Activated naive CD8-positive, alpha-beta T cell treated with anti-CD3 and anti-CD28 coated beads, Interleukin-2, amount 10 ng/mL, durations not matched to agents 7 days and 5 days (primary cell): ENCODE results near the gene MRPL4. TPM values are rescaled to one million over a fixed set of nuclear protein-coding genes. Genes with fewer than 3 reads are reported as not detected.
A peak's percentile ranks its signal among the peaks of the same experiment; 100 is the strongest.

Experiments used
- ATAC-seq: fragments of 150-1000 bp; cut with Tn5 transposase; one replicate; pipeline ENCODE4 v1.10.0; 2021; ENCODE audit warnings: low read depth, moderate library complexity
- POLR2A ChIA-PET: fragments of 350-600 bp; sonication (Branson Sonifier 250); formaldehyde crosslinking; loops from one replicate; lab custom pipeline; 2021; ENCODE audit warnings: antibody characterized with exemption; lab: Charles Lee
- DNase-seq: peaks from one replicate; pipeline ENCODE4 v3.0.0; 2021
- H3K27ac Mint-ChIP-seq: one replicate; pipeline ENCODE4 v1.8.0; 2022; ENCODE audit warnings: mild to moderate bottlenecking, mixed read lengths
- H3K27me3 Mint-ChIP-seq: one replicate; pipeline ENCODE4 v1.8.0; 2022; ENCODE audit warnings: mild to moderate bottlenecking, moderate library complexity, mixed read lengths
- H3K36me3 Mint-ChIP-seq: one replicate; pipeline ENCODE4 v1.8.0; 2021; ENCODE audit warnings: mild to moderate bottlenecking, mixed read lengths
- H3K4me1 Mint-ChIP-seq: one replicate; pipeline ENCODE4 v1.8.0; 2021; ENCODE audit warnings: mixed read lengths
- H3K4me3 Mint-ChIP-seq: one replicate; pipeline ENCODE4 v1.8.0; 2022; ENCODE audit warnings: mild to moderate bottlenecking, moderate library complexity, mixed read lengths
- H3K9me3 Mint-ChIP-seq: one replicate; pipeline ENCODE4 v1.8.0; 2021; ENCODE audit warnings: mixed read lengths
- total RNA-seq, 2 experiments: library from RNA; stranded (reverse); gene quantifications; one replicate each; pipeline ENCODE4 v1.2.3, GENCODE V29; 2021

The MRPL4 gene
- 10 to 100 TPM; 55.8 to 59.9 TPM for total RNA-seq

DNA sequence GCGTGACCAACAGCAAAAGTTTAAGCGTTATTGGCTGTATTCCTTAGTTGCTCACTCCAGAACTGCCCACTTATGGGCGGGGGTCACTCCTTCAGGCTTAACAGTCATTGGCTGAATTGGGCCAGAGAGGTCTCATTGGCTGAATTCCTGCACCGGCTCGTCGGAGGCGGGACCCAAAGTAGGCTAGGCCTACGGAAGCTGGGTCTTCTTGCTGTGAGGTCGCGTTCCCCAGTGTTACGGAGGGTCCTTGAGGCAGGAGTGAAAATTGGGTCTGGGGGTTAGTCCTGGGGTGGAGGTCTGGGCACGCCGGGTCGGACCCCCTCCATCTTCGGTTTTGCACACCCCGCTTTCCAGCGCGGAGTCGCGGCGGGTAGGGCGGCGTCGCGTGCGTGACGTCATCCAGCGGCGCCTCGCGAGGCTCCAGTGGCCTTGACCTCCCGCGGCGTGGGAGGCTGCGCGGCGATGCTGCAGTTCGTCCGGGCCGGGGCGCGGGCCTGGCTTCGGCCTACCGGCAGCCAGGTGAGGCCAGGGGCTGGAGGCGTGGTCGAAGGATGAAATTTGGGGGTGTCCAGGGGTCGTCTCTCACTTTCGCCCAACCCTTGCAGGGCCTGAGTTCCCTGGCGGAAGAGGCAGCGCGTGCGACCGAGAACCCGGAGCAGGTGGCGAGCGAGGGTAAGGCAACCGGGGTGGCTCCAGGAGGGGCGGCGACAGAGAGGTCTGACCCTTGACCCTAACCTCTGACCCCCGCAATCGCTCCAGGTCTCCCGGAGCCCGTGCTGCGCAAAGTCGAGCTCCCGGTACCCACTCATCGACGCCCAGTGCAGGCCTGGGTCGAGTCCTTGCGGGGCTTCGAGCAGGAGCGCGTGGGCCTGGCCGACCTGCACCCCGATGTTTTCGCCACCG, at the start of gene MRPL4:
Gene MRPL4, plus strand, starts transcription at position 423 of the 903 bp plus-strand sequence. Its CDS starts 40 bp downstream, at position 463.
- peak within 1 kb of the TSS; percentile 96 for H3K27ac Mint-ChIP-seq
- peak within 1 kb of the TSS; percentile 94 for H3K4me3 Mint-ChIP-seq
- H3K9me3 Mint-ChIP-seq, result no peaks in the 10 kb centered on the region
- DNase-seq, result peak; percentile 94
- peaks cover 16% of the 10 kb centered on the region for H3K36me3 Mint-ChIP-seq
- POLR2A ChIA-PET, result interaction anchor here (0.6 to 3.2 kb wide), 7 partner anchors 13 to 194 kb away, joined by 3 to 11 read pairs (median 4); partner anchors contain the start of genes DNMT1, ICAM1 and TYK2
- no peaks in the 10 kb centered on the region for H3K27me3 Mint-ChIP-seq
- ATAC-seq, result peak; percentile 99
- H3K4me1 Mint-ChIP-seq, result peaks cover 24% of the 10 kb centered on the region

DNA sequence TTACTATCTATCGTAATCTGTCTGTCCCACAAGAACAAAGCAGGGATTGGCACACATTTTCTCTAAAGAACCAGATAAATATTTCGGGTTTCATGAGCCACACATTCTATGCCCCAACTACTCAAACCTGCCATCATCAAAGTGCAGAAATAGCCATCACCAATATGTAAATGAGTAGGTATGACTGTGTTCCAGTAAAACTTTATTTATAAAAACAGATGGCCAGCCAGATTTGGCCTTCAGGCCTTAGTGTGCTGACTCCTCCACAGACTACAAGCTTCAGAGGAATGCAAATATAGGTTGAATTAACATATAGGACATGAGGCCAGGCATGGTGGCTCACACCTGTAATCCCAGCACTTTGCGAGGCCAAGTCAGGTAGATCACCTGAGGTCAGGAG, 48.3 kb upstream of the MRPL4 start:
- H3K36me3 Mint-ChIP-seq, result peaks cover 2% of the 10 kb centered on the region
- DNase-seq, result no peak
- no peak overlapping the region for H3K4me3 Mint-ChIP-seq
- no peaks in the 10 kb centered on the region for H3K27me3 Mint-ChIP-seq
- POLR2A ChIA-PET, result no interaction called here
- no peak overlapping the region for H3K27ac Mint-ChIP-seq
- ATAC-seq, result no peak
- H3K9me3 Mint-ChIP-seq, result peaks cover 5% of the 10 kb centered on the region
- H3K4me1 Mint-ChIP-seq, result peaks cover 13% of the 10 kb centered on the region

DNA sequence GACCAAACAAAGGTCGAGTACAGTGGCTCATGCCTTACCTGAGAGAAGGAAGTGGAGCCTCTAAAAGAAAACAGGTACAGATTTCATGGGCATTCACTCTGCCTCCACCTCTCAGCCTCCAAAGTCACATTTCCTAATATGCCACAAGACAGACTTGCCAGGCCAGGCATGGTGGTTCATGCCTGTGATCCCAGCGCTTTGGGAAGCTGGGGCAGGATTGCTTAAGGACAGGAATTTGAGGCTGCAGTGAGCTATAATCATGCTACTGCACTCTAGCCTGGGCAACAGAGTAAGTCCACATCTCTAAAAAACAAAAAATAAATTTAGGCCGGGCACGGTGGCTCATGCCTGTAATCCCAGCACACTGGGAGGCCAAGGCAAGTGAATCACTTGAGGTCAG, 46.4 kb upstream of the MRPL4 start:
- Mint-ChIP-seq H3K4me3 (no peak overlapping the region), H3K36me3 (peaks cover 2% of the 10 kb centered on the region), H3K4me1 (peaks cover 5% of the 10 kb centered on the region), H3K27me3 (no peaks in the 10 kb centered on the region), H3K27ac (no peak overlapping the region), H3K9me3 (peaks cover 5% of the 10 kb centered on the region)
- POLR2A ChIA-PET, result interaction anchor here (0.6 to 1.2 kb wide), 2 partner anchors 31 to 109 kb away, joined by 3 to 4 read pairs; no protein-coding TSS in a partner anchor
- ATAC-seq (no peak), DNase-seq (no peak)

DNA sequence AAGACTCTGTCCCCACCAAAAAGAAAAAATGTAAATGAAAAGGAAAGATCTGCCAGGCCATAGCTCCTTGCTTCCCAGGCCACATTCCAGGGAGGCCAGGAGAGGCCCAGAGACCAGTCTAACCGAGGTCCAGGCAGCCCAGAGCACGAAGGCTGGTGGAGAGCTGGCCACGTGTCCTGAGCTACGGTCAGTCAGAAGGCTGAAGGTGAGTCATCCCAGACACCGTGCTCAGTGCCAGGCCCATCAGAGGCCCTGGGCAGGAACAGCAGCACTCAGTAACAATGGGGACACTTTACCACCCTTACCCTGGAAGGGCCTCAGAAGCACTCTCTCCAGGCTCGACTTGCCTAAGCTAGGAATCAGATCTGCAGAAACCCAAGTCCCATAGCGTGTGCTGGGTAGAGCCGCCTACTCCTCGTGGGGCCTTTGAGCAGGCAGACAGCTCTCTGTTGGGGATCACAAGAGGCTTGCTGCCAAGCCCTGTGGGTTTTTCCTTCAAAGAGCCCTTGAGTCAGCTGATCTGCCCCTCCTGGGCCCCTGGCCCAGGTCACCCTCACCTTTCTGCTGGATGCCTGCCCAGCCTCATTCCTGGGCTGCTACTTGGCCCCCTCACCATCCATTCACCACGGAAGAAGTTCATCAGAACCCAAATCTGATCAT, 45.7 kb upstream of the MRPL4 start:
- DNase-seq, result no peak
- no peak overlapping the region for H3K4me3 Mint-ChIP-seq
- no peaks in the 10 kb centered on the region for H3K27me3 Mint-ChIP-seq
- H3K9me3 Mint-ChIP-seq, result peaks cover 5% of the 10 kb centered on the region
- H3K36me3 Mint-ChIP-seq, result peaks cover 2% of the 10 kb centered on the region
- peaks cover 5% of the 10 kb centered on the region for H3K4me1 Mint-ChIP-seq
- POLR2A ChIA-PET, result interaction anchor here (0.6 to 1.4 kb wide), 3 partner anchors 29 to 110 kb away, joined by 3 to 4 read pairs (median 4); no protein-coding TSS in a partner anchor
- no peak overlapping the region for H3K27ac Mint-ChIP-seq
- no peak for ATAC-seq

DNA sequence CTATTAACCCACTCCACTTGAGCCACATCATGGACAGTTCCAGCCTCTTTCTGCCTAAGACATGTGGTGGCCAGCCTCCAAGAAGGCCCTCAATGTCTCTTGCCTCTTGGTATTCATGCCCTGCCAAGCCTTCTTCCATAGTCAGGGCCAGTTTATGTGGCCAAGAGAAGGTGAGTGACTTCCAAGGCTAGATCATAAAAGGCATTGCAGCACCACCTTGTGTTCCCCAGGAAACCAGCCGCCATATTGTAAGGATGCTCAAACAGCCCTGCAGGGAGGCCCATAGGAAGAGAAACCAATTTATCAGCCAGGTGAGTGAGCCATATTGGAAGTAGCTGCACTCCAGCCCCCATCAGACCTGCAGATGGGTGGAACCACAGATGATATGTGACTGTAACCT, 45.0 kb upstream of the MRPL4 start:
- Mint-ChIP-seq H3K27me3 (no peaks in the 10 kb centered on the region), H3K27ac (no peak overlapping the region), H3K36me3 (peaks cover 2% of the 10 kb centered on the region), H3K9me3 (peaks cover 5% of the 10 kb centered on the region), H3K4me3 (no peak overlapping the region), H3K4me1 (peaks cover 5% of the 10 kb centered on the region)
- DNase-seq (no peak), ATAC-seq (no peak)
- POLR2A ChIA-PET, result interaction anchor here (1.4 kb wide), 1 partner anchor 28 kb away, joined by 4 read pairs; no protein-coding TSS in a partner anchor

DNA sequence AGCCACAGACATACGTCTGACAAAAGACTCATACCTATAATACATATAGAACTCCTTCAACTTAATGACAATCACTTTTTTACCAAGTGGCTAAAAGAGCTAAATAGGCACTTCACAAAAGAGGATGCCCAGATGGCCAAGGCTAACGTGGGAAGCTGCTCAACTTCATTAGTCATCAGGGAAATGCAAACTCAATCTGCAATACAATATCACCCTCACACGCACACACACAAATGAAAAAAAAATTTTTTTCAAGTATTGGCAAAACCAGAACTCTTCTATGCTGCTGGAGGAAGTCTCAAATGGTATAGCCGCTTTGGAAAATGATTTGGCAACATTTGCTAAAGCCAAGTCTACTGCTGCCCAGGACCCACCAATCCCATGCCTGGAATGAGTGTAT, 42.7 kb upstream of the MRPL4 start:
- Mint-ChIP-seq H3K36me3 (peaks cover 2% of the 10 kb centered on the region), H3K4me3 (no peak overlapping the region), H3K27ac (no peak overlapping the region), H3K4me1 (peaks cover 5% of the 10 kb centered on the region), H3K9me3 (peaks cover 5% of the 10 kb centered on the region), H3K27me3 (no peaks in the 10 kb centered on the region)
- POLR2A ChIA-PET, result interaction anchor here (0.6 kb wide), 1 partner anchor 584 kb away, joined by 4 read pairs; no protein-coding TSS in a partner anchor
- no peak for DNase-seq
- ATAC-seq, result no peak

DNA sequence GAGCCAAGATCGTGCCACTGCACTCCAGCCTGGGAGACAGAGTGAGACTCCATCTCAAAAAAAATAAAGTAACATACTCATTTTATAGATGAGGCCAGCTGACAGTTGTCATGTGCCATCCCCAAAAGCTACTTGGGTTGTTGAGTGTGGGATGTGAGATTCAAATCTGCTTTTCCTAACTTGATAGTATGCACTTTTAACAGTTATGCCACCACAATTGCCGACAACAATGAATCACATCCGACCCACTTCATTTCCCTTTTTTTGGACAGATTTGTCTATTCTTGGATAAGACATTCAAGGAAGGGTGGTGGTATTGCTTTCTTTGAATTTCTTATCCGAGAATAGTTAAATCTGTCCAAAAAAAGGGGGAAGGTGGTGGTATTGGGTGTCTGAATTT, 41.0 kb upstream of the MRPL4 start:
- Mint-ChIP-seq H3K27me3 (no peaks in the 10 kb centered on the region), H3K4me1 (peaks cover 5% of the 10 kb centered on the region), H3K4me3 (no peak overlapping the region), H3K36me3 (peaks cover 2% of the 10 kb centered on the region), H3K27ac (no peak overlapping the region), H3K9me3 (peaks cover 5% of the 10 kb centered on the region)
- POLR2A ChIA-PET, result interaction anchor here (0.6 kb wide), 1 partner anchor 628 kb away, joined by 4 read pairs; no protein-coding TSS in a partner anchor
- no peak for DNase-seq
- ATAC-seq, result no peak

DNA sequence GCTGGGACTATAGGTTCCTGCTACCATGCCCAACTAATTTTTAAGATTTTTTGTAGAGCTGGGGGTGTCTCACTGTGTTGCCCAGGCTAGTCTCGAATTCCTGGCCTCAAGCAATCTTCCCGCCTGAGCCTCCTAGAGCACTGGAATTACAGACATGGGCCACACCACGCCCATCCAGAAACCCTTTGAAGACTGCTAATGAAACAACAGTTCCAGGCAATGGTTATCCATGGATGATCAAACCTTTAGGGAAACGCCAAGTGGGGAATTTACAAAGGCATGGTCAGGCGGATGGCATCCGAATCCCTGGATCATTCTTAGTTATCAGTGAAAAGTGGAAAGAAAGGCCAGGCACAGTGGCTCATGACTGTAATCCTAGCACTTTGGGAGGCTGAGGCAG, 40.3 kb upstream of the MRPL4 start:
- DNase-seq, result no peak
- H3K36me3 Mint-ChIP-seq, result peaks cover 2% of the 10 kb centered on the region
- POLR2A ChIA-PET, result interaction anchor here (0.6 kb wide), 1 partner anchor 120 kb away, joined by 3 read pairs; no protein-coding TSS in a partner anchor
- H3K27ac Mint-ChIP-seq, result no peak overlapping the region
- peaks cover 5% of the 10 kb centered on the region for H3K4me1 Mint-ChIP-seq
- H3K4me3 Mint-ChIP-seq, result no peak overlapping the region
- ATAC-seq, result no peak
- no peaks in the 10 kb centered on the region for H3K27me3 Mint-ChIP-seq
- H3K9me3 Mint-ChIP-seq, result peaks cover 5% of the 10 kb centered on the region

DNA sequence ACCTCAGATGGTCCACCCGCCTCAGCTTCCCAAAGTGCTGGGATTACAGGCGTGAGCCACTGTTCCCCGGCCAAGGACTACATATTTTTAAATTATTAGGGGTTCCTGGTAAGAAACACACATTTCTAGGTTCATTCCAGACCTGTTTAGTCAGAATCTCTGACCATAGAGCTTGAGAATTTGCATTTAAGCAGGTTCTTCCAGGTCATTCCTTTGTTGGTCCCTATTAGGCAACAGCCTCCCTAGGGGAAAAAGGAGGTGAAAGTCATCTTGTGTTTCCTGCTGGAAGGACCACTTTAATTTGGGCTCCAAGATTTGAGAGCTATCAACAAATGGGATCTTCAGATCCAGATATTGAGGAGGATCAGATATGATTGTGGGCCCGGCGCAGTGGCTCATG, 37.2 kb upstream of the MRPL4 start:
- Mint-ChIP-seq H3K9me3 (no peaks in the 10 kb centered on the region), H3K27ac (no peak overlapping the region), H3K27me3 (no peaks in the 10 kb centered on the region), H3K36me3 (no peaks in the 10 kb centered on the region), H3K4me3 (no peak overlapping the region), H3K4me1 (no peaks in the 10 kb centered on the region)
- DNase-seq, result no peak
- POLR2A ChIA-PET, result interaction anchor here (0.7 to 1.2 kb wide), 2 partner anchors 102 to 201 kb away, joined by 3 read pairs; no protein-coding TSS in a partner anchor
- no peak for ATAC-seq

DNA sequence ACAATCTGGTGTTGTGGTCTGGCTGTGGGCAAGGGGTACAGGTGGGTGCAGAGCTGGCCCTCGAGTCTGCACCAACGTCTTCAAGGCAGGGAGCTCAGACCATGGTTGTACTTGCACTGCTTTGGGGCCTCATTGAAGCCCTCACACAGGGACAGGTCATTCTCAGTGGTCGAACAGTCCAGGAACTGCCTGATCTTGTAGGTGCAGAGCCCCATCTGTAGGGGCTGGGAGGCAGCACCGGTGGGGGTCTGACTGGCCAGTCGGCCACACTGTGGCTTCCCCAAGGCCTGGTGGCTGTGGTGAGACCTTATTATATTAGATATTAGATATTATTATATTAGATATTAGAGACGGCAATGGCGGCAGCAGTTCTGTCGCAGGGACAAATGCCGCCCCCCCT, 34.9 kb upstream of the MRPL4 start:
- Mint-ChIP-seq H3K36me3 (no peaks in the 10 kb centered on the region), H3K4me3 (no peak overlapping the region), H3K27ac (no peak overlapping the region), H3K9me3 (no peaks in the 10 kb centered on the region), H3K27me3 (peaks cover 2% of the 10 kb centered on the region), H3K4me1 (no peaks in the 10 kb centered on the region)
- ATAC-seq, result no peak
- DNase-seq, result no peak
- POLR2A ChIA-PET, result interaction anchor here (0.7 kb wide), 1 partner anchor 185 kb away, joined by 3 read pairs; no protein-coding TSS in a partner anchor

DNA sequence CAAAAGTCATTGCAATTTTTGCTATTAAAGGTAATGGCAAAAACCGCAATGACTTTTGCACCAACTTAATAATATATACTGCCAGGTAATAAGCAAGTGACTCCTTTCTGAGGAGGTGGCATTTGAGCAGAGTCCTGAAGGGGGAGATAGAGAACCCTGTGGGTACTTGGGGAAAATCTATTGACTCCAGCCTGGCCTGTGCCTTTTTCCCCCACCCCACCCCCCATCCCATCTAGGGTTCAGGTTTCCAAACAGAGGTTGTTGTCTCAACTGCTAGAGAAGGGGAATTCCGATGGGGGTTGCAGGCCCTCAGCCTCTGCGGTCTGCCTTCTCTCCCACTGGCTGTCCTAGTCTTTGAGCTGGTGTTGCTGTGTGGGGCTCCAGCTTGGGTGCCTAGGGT, 32.3 kb upstream of the MRPL4 start:
- H3K36me3 Mint-ChIP-seq, result peaks cover 3% of the 10 kb centered on the region
- peaks cover 2% of the 10 kb centered on the region for H3K27me3 Mint-ChIP-seq
- no peak overlapping the region for H3K4me3 Mint-ChIP-seq
- POLR2A ChIA-PET, result interaction anchor here (0.7 kb wide), 1 partner anchor 160 kb away, joined by 5 read pairs; no protein-coding TSS in a partner anchor
- no peaks in the 10 kb centered on the region for H3K9me3 Mint-ChIP-seq
- DNase-seq, result no peak
- peak; percentile 47 for ATAC-seq
- no peaks in the 10 kb centered on the region for H3K4me1 Mint-ChIP-seq
- H3K27ac Mint-ChIP-seq, result no peak overlapping the region

DNA sequence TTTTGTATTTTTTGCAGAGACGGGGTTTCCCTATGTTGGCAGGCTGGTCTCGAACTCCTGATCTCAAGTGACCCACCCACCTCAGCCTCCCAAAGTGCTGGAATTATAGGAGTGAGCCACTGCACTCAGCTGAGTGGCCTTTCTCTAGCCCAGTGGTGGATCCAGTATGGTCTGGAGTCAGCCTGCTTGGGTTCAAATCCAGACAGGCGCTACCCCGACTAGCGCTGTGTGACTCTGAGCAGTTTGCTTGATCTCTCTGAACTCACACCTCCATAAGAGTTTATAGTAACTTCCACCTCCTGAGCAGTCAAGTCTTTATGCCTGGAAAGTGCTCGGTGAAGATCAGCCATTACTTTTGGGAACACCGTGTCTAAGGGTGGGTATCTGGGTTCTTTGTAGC, 31.3 kb upstream of the MRPL4 start:
- Mint-ChIP-seq H3K36me3 (peaks cover 3% of the 10 kb centered on the region), H3K4me3 (no peak overlapping the region), H3K27ac (no peak overlapping the region)

More for the DNA sequence above, 31.3 kb upstream of the MRPL4 start:
- Mint-ChIP-seq H3K27me3 (peaks cover 2% of the 10 kb centered on the region), H3K4me1 (no peaks in the 10 kb centered on the region), H3K9me3 (no peaks in the 10 kb centered on the region)
- ATAC-seq (no peak), DNase-seq (no peak)
- POLR2A ChIA-PET, result no interaction called here
